ENCODE data around the gene MAPKAPK5.
A peak's percentile ranks its signal among the peaks of the same experiment; 100 is the strongest.
"Not testable (repeated sequence)": the region's sequence is repeated elsewhere in the genome, so short reads cannot be mapped to it uniquely, and the experiment has no call there.

The MAPKAPK5 gene

DNA sequence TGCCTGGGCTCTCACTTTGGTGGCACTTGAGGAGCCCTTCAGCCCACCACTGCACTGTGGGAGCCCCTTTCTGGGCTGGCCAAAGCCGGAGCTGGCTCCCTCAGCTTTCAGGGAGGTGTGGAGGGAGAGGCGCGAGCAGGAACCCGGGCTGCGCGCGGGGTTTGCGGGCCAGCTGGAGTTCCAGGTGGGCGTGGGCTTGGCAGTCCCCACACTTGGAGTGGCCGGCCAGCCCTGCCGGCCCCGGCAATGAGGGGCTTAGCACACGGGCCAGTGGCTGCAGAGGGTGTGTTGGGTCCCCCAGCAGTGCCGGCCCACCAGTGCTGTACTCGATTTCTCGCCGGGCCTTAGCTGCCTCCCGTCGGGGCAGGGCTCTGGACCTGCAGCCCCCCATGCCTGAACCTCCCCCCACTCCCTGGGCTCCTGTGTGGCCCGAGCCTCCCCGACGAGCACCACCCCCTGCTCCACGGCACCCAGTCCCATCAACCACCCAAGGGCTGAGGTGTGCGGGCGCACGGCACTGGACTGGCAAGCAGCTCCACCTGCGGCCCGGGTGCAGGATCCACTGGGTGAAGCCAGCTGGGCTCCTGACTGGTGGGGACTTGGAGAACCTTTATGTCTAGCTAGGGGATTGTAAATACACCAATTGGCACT lies 6.4 kb upstream of the MAPKAPK5 start:
- not testable (repeated sequence) for H2AFZ ChIP-seq (ENCODE audit: low read depth, low read length); H2BK120ac ChIP-seq (ENCODE audit: low read depth, low read length); H3K14ac ChIP-seq (ENCODE audit: low read length in 2 of 2); H3K27ac ChIP-seq (ENCODE audit: low read length, poor library complexity, severe bottlenecking); H3K23ac ChIP-seq (ENCODE audit: low read length in 2 of 2); H2BK12ac ChIP-seq (ENCODE audit: low read length in 2 of 2); H2BK5ac ChIP-seq (ENCODE audit: low read depth, low read length, poor library complexity, severe bottlenecking); H2AK5ac ChIP-seq (ENCODE audit: low read length, severe bottlenecking); H3K18ac ChIP-seq (ENCODE audit: low read depth in 1 of 2, low read length in 2 of 2); H3K9ac ChIP-seq (ENCODE audit: low read length); H2BK15ac ChIP-seq (ENCODE audit: low read depth, poor library complexity, severe bottlenecking); H3K27me3 ChIP-seq (ENCODE audit: control insufficient read depth in 1 of 2, insufficient read depth in 1 of 2, low read length in 2 of 2); H3K79me1 ChIP-seq (replicated peaks; ENCODE audit: low read length, poor library complexity, severe bottlenecking); H3K9me3 ChIP-seq (ENCODE audit: control insufficient read depth, low read length); H4K8ac ChIP-seq (ENCODE audit: low read length); H3K4me1 ChIP-seq (ENCODE audit: control insufficient read depth, insufficient read depth, low read depth, low read length); H3K4ac ChIP-seq (ENCODE audit: low read depth in 1 of 2, low read length in 2 of 2); DNase-seq; H3K4me2 ChIP-seq (ENCODE audit: low read length, poor library complexity, severe bottlenecking); H3K4me3 ChIP-seq (ENCODE audit: insufficient read depth in 1 of 2, low read depth in 1 of 2, low read length in 2 of 2)
- WGBS, result 92% methylated on average over 25 of the region's 28 CpGs
- peak overlapping the region; percentile 15 for H4K91ac ChIP-seq (ENCODE audit: low read length)
- H3K36me3 ChIP-seq (ENCODE audit: control insufficient read depth in 1 of 2, insufficient read depth in 2 of 2, low read depth in 1 of 2, low read length in 2 of 2), result peaks cover 0 to 11% of the 10 kb centered on the region in 2 experiments

- H2BK12ac ChIP-seq (ENCODE audit: low read length in 2 of 2), result no peak overlapping the region
- WGBS, result 80% methylated on average over 2 of the region's 3 CpGs
Measured at GRCh38 chr12:111838353-111838752, 3.7 kb upstream of the MAPKAPK5 start.

DNA sequence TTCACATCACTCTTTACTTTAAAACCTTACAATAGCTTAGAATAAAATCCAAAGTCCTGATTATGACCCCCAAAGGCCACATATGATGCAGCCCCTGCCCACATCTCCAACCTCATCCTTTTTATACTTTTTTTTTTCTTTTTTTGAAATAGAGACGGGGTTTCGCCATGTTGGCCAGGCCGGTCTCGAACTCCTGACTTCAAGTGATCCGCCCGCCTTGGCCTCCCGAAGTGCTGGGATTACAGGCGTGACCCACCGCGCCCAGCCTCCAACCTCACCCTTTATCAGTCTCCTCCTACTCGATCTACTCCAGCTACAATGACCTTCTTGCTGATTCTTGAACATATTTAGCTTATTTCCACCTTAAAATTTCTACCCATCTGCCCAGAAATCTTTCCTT lies 1.2 kb upstream of the MAPKAPK5 start:
- peaks cover 2% of the 10 kb centered on the region for H3K79me1 ChIP-seq (replicated peaks; ENCODE audit: low read length, poor library complexity, severe bottlenecking)
- H3K27ac ChIP-seq (ENCODE audit: low read length, poor library complexity, severe bottlenecking), result no peak overlapping the region
- no peak overlapping the region for H2BK5ac ChIP-seq (ENCODE audit: low read depth, low read length, poor library complexity, severe bottlenecking)
- H2AK5ac ChIP-seq (ENCODE audit: low read length, severe bottlenecking), result no peak overlapping the region
- no peak overlapping the region for H3K18ac ChIP-seq (ENCODE audit: low read depth in 1 of 2, low read length in 2 of 2)
- peak overlapping the region in 1 of 2 experiments; percentile 90 for H3K4me3 ChIP-seq (ENCODE audit: insufficient read depth in 1 of 2, low read depth in 1 of 2, low read length in 2 of 2)
- peaks cover 11% of the 10 kb centered on the region for H3K4me1 ChIP-seq (ENCODE audit: control insufficient read depth, insufficient read depth, low read depth, low read length)
- no peak overlapping the region for H3K23ac ChIP-seq (ENCODE audit: low read length in 2 of 2)
- H2BK120ac ChIP-seq (ENCODE audit: low read depth, low read length), result no peak overlapping the region
- H2AFZ ChIP-seq (ENCODE audit: low read depth, low read length), result no peak overlapping the region
- H4K8ac ChIP-seq (ENCODE audit: low read length), result no peak overlapping the region
- H3K9me3 ChIP-seq (ENCODE audit: control insufficient read depth, low read length), result no peaks in the 10 kb centered on the region
- no peak overlapping the region for H2BK12ac ChIP-seq (ENCODE audit: low read length in 2 of 2)
- H3K27me3 ChIP-seq (ENCODE audit: control insufficient read depth in 1 of 2, insufficient read depth in 1 of 2, low read length in 2 of 2), result no peaks in the 10 kb centered on the region
- DNase-seq, result no peak
- H3K4me2 ChIP-seq (ENCODE audit: low read length, poor library complexity, severe bottlenecking), result peak overlapping the region; percentile 85
- H2BK15ac ChIP-seq (ENCODE audit: low read depth, poor library complexity, severe bottlenecking), result no peak overlapping the region
- H3K14ac ChIP-seq (ENCODE audit: low read length in 2 of 2), result no peak overlapping the region
- H4K91ac ChIP-seq (ENCODE audit: low read length), result no peak overlapping the region
- 65% methylated on average over 11 of the region's 11 CpGs for WGBS
- H3K9ac ChIP-seq (ENCODE audit: low read length), result peak overlapping the region; percentile 98
- H3K36me3 ChIP-seq (ENCODE audit: control insufficient read depth in 1 of 2, insufficient read depth in 2 of 2, low read depth in 1 of 2, low read length in 2 of 2), result peaks cover 4 to 21% of the 10 kb centered on the region in 2 experiments
- H3K4ac ChIP-seq (ENCODE audit: low read depth in 1 of 2, low read length in 2 of 2), result no peak overlapping the region

More at GRCh38 chr12:111838353-111838752, 3.7 kb upstream of the MAPKAPK5 start:
- Histone ChIP-seq H2BK5ac (ENCODE audit: low read depth, low read length, poor library complexity, severe bottlenecking) (no peak overlapping the region), H2BK120ac (ENCODE audit: low read depth, low read length) (no peak overlapping the region), H3K36me3 (ENCODE audit: control insufficient read depth in 1 of 2, insufficient read depth in 2 of 2, low read depth in 1 of 2, low read length in 2 of 2) (peaks cover 0 to 11% of the 10 kb centered on the region in 2 experiments), H3K4me3 (ENCODE audit: insufficient read depth in 1 of 2, low read depth in 1 of 2, low read length in 2 of 2) (no peak overlapping the region), H3K18ac (ENCODE audit: low read depth in 1 of 2, low read length in 2 of 2) (no peak overlapping the region), H3K79me1 (replicated peaks; ENCODE audit: low read length, poor library complexity, severe bottlenecking) (peaks cover 2% of the 10 kb centered on the region), H3K23ac (ENCODE audit: low read length in 2 of 2) (no peak overlapping the region), H3K4me2 (ENCODE audit: low read length, poor library complexity, severe bottlenecking) (no peak overlapping the region), H4K91ac (ENCODE audit: low read length) (no peak overlapping the region), H3K27ac (ENCODE audit: low read length, poor library complexity, severe bottlenecking) (no peak overlapping the region), H3K9ac (ENCODE audit: low read length) (no peak overlapping the region), H3K27me3 (ENCODE audit: control insufficient read depth in 1 of 2, insufficient read depth in 1 of 2, low read length in 2 of 2) (no peaks in the 10 kb centered on the region), H3K9me3 (ENCODE audit: control insufficient read depth, low read length) (no peaks in the 10 kb centered on the region), H2AK5ac (ENCODE audit: low read length, severe bottlenecking) (no peak overlapping the region), H4K8ac (ENCODE audit: low read length) (no peak overlapping the region), H3K14ac (ENCODE audit: low read length in 2 of 2) (no peak overlapping the region), H3K4me1 (ENCODE audit: control insufficient read depth, insufficient read depth, low read depth, low read length) (peaks cover 6% of the 10 kb centered on the region), H2AFZ (ENCODE audit: low read depth, low read length) (no peak overlapping the region), H2BK15ac (ENCODE audit: low read depth, poor library complexity, severe bottlenecking) (no peak overlapping the region), H3K4ac (ENCODE audit: low read depth in 1 of 2, low read length in 2 of 2) (no peak overlapping the region)
- no peak for DNase-seq

DNA sequence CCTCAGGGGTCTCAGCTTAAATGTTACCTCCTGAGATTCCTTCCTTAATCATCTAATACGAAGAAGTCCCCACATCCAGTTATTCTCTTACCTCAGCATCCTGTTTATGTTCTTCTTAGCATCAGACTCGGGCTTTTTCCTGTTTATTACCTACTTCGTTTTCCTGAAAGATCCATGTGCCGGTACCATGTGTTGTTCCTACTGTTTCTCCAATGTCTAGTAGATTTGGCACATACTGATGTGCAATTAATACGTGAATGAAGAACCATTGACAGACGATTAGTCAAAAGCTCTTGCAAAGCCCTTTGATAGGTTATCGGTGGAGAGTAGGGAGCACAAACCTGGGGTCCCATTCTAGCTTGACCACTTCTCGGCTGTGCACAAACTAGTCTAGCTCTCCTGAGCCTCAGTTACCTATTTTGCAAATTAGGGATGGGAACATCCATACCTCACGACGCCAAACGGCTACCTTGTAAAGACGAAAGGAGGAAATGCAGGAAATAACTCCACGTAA lies 735 bp upstream of the MAPKAPK5 start:
- Histone ChIP-seq H3K36me3 (ENCODE audit: control insufficient read depth in 1 of 2, insufficient read depth in 2 of 2, low read depth in 1 of 2, low read length in 2 of 2) (peaks cover 4 to 21% of the 10 kb centered on the region in 2 experiments), H3K4ac (ENCODE audit: low read depth in 1 of 2, low read length in 2 of 2) (peak overlapping the region; percentile 35 to 47), H3K4me1 (ENCODE audit: control insufficient read depth, insufficient read depth, low read depth, low read length) (peaks cover 11% of the 10 kb centered on the region), H2BK5ac (ENCODE audit: low read depth, low read length, poor library complexity, severe bottlenecking) (no peak overlapping the region), H3K14ac (ENCODE audit: low read length in 2 of 2) (no peak overlapping the region), H2AFZ (ENCODE audit: low read depth, low read length) (peak overlapping the region; percentile 48), H4K8ac (ENCODE audit: low read length) (peak overlapping the region; percentile 94), H2BK120ac (ENCODE audit: low read depth, low read length) (no peak overlapping the region), H3K4me2 (ENCODE audit: low read length, poor library complexity, severe bottlenecking) (peak overlapping the region; percentile 85), H2AK5ac (ENCODE audit: low read length, severe bottlenecking) (no peak overlapping the region), H2BK15ac (ENCODE audit: low read depth, poor library complexity, severe bottlenecking) (no peak overlapping the region), H3K27ac (ENCODE audit: low read length, poor library complexity, severe bottlenecking) (peak overlapping the region; percentile 78), H3K9ac (ENCODE audit: low read length) (peak overlapping the region; percentile 98), H3K79me1 (replicated peaks; ENCODE audit: low read length, poor library complexity, severe bottlenecking) (peaks cover 2% of the 10 kb centered on the region), H3K27me3 (ENCODE audit: control insufficient read depth in 1 of 2, insufficient read depth in 1 of 2, low read length in 2 of 2) (no peaks in the 10 kb centered on the region), H3K4me3 (ENCODE audit: insufficient read depth in 1 of 2, low read depth in 1 of 2, low read length in 2 of 2) (peak overlapping the region; percentile 90 to 91), H2BK12ac (ENCODE audit: low read length in 2 of 2) (no peak overlapping the region), H3K9me3 (ENCODE audit: control insufficient read depth, low read length) (no peaks in the 10 kb centered on the region), H4K91ac (ENCODE audit: low read length) (no peak overlapping the region), H3K23ac (ENCODE audit: low read length in 2 of 2) (peak overlapping the region in 1 of 2 experiments; percentile 47), H3K18ac (ENCODE audit: low read depth in 1 of 2, low read length in 2 of 2) (peak overlapping the region; percentile 58 to 63)
- 0% methylated on average over 12 of the region's 13 CpGs for WGBS
- DNase-seq, result no peak

Measured in mesenchymal stem cell (in vitro differentiated cells and primary cell).